A549 (cell line): ENCODE data around the gene TMEM185B.

Source experiments
- BHLHE40 ChIP-seq: IDR thresholded peaks from 2 replicates; pipeline ENCODE4 v1.6.1; 2012; ENCODE audit warnings: low read depth, low read length, inconsistent platforms
- CBX8 ChIP-seq: fragments of 200-600 bp; sonication (generic); IDR thresholded peaks from 2 replicates; pipeline ENCODE4 v1.6.1; 2016
- CTCF ChIP-seq: fragments of >200 bp; sonication (Bioruptor Twin); formaldehyde crosslinking; IDR thresholded peaks from 3 replicates; pipeline ENCODE4 v1.5.1; 2016
- HOXA7 ChIP-seq: fragments of 250-450 bp; sonication (Bioruptor Pico); IDR thresholded peaks from 2 replicates; pipeline ENCODE4 v1.5.0; 2020; ENCODE audit warnings: mild to moderate bottlenecking, moderate library complexity
- JUNB ChIP-seq: fragments of >200 bp; sonication (Bioruptor Twin); formaldehyde crosslinking; IDR thresholded peaks from 2 replicates; pipeline ENCODE4 v1.6.1; 2016
- NR3C1 ChIP-seq: fragments of >200 bp; sonication (Bioruptor Twin); formaldehyde crosslinking; IDR thresholded peaks from 3 replicates; pipeline ENCODE4 v1.6.1; 2017
- POLR2A ChIP-seq: IDR thresholded peaks from 2 replicates; pipeline ENCODE4 v1.6.1; 2012; ENCODE audit warnings: mild to moderate bottlenecking, low read length
- RAD21 ChIP-seq, 2 experiments: fragments of >200 bp in 1 of 2; sonication (Bioruptor Twin) in 1 of 2; formaldehyde crosslinking in 1 of 2; IDR thresholded peaks in 1 of 2; conservative IDR thresholded peaks in 1 of 2; 2 replicates in 1 of 2; 3 replicates in 1 of 2; pipeline ENCODE4 v1.6.1; 2012 to 2018; ENCODE audit warnings: inconsistent platforms in 1 of 2
- REST ChIP-seq: fragments of 200-600 bp; sonication (generic); IDR thresholded peaks from 2 replicates; pipeline ENCODE4 v1.6.1; 2016; ENCODE audit warnings: antibody characterized with exemption, mild to moderate bottlenecking, moderate library complexity
- SMC3 ChIP-seq: fragments of >200 bp; sonication (Bioruptor Twin); formaldehyde crosslinking; IDR thresholded peaks from 3 replicates; pipeline ENCODE4 v1.6.1; 2018; ENCODE audit warnings: inconsistent platforms
- USF2 ChIP-seq: fragments of 450-650 bp; IDR thresholded peaks from 2 replicates; pipeline ENCODE4 v1.6.1; 2014; ENCODE audit warnings: antibody characterized with exemption

GRCh38 chr2:120245520-120246332 is 22.5 kb upstream of the TMEM185B start:
- no peak for TF ChIP-seq CTCF
- no peak for TF ChIP-seq USF2
- no peak for TF ChIP-seq JUNB
- no peak for TF ChIP-seq HOXA7 (CRISPR knock-in tag)
- TF ChIP-seq POLR2A, result no peak
- no peak for TF ChIP-seq RAD21 (conservative IDR thresholded peaks at IDR 0.05 in 1 of 2, IDR thresholded peaks at IDR 0.05 in 1 of 2)
- TF ChIP-seq REST, result no peak
- TF ChIP-seq NR3C1, result no peak
- no peak for TF ChIP-seq CBX8
- no peak for TF ChIP-seq BHLHE40
- TF ChIP-seq SMC3, result no peak
